Muscle of leg (tissue), 11 donors: Measurements from ENCODE around the gene PRKACA. TPM values are rescaled to one million over a fixed set of nuclear protein-coding genes. Genes with fewer than 3 reads are reported as not detected.

Source experiments
- DNase-seq: peaks from one replicate; pipeline ENCODE4 v3.0.0; 2013
- H3K27ac ChIP-seq: one replicate; pipeline ENCODE4 v1.5.1; 2013; ENCODE audit warnings: mild to moderate bottlenecking, low read length, control low read depth
- H3K27me3 ChIP-seq: one replicate; pipeline ENCODE4 v1.6.1; 2013; ENCODE audit warnings: low read length; ENCODE audit not compliant: control insufficient read depth, insufficient read depth
- H3K36me3 ChIP-seq: one replicate; pipeline ENCODE4 v1.6.1; 2013; ENCODE audit warnings: low read length; ENCODE audit not compliant: control insufficient read depth, insufficient read depth
- H3K4me1 ChIP-seq: one replicate; pipeline ENCODE4 v1.6.1; 2013; ENCODE audit warnings: low read length; ENCODE audit not compliant: control insufficient read depth, insufficient read depth
- H3K4me3 ChIP-seq: one replicate; pipeline ENCODE4 v1.5.1; 2013; ENCODE audit warnings: low read length, control low read depth
- H3K9me3 ChIP-seq: replicated peaks from 2 replicates; pipeline ENCODE4 v1.6.1; 2013; ENCODE audit warnings: low read depth, low read length; ENCODE audit not compliant: control insufficient read depth
- WGBS: methylation state at CpG from one replicate; pipeline ENCODE4 v1.1.5; 2013; ENCODE audit warnings: missing lambda C conversion rate; ENCODE audit not compliant: insufficient coverage; 5-methylcytosine and 5-hydroxymethylcytosine counted together
- polyA plus RNA-seq, 8 donors: library from polyadenylated mRNA; unstranded; fragments of 120-200 nt; gene quantifications; one replicate each; pipeline versions ENCODE4 v1.2.1 to v1.2.3, GENCODE V29; 2013; ENCODE audit warnings: inconsistent platforms in 1 of 8, low replicate concordance in 1 of 8; ENCODE audit not compliant: insufficient read length in 8 of 8, insufficient read depth in 1 of 8
- total RNA-seq: library from RNA; stranded (reverse); fragments of 120-200 nt; gene quantifications from one replicate; pipeline ENCODE4 v1.2.4, GENCODE V29; 2013

The PRKACA gene
- total and polyA plus RNA-seq, 9 donors, result 121 to 485 (median 425) TPM

GRCh38 chr19:14088634-14089411, 28.7 kb downstream of the PRKACA start:
- WGBS, result 80% methylated on average over 28 of the region's 30 CpGs
- H3K4me1 ChIP-seq, result peaks cover 20% of the 10 kb centered on the region
- no peak for DNase-seq
- H3K4me3 ChIP-seq, result peak overlapping the region; percentile 43
- peaks cover 9% of the 10 kb centered on the region for H3K9me3 ChIP-seq
- H3K36me3 ChIP-seq, result peaks cover 36% of the 10 kb centered on the region
- H3K27ac ChIP-seq, result no peak overlapping the region
- no peaks in the 10 kb centered on the region for H3K27me3 ChIP-seq

- no peak overlapping the region for H3K27ac ChIP-seq
- no peaks in the 10 kb centered on the region for H3K9me3 ChIP-seq
- no CpG with 5 or more reads among the region's 5 CpGs for WGBS
- peaks cover 20% of the 10 kb centered on the region for H3K4me1 ChIP-seq
- no peak for DNase-seq
- H3K4me3 ChIP-seq, result no peak overlapping the region
- peaks cover 31% of the 10 kb centered on the region for H3K36me3 ChIP-seq
- no peaks in the 10 kb centered on the region for H3K27me3 ChIP-seq
Measured at GRCh38 chr19:14086098-14086497, 31.5 kb downstream of the PRKACA start.

GRCh38 chr19:14085309-14085995, 32.1 kb downstream of the PRKACA start, which contains the start of gene C19orf67:
Gene C19orf67 (minus strand): TSS chr19:14085783. CDS start chr19:14085627, 156 bp downstream.
- DNase-seq, result no peak
- Histone ChIP-seq H3K36me3 (peaks cover 31% of the 10 kb centered on the region), H3K4me1 (peaks cover 24% of the 10 kb centered on the region), H3K27ac (no peak within 1 kb of the TSS), H3K4me3 (no peak within 1 kb of the TSS), H3K9me3 (no peaks in the 10 kb centered on the region), H3K27me3 (no peaks in the 10 kb centered on the region)
- 41% methylated on average over 39 of the region's 54 CpGs for WGBS

- Histone ChIP-seq H3K27ac (no peak overlapping the region), H3K4me1 (peaks cover 17% of the 10 kb centered on the region), H3K36me3 (peaks cover 17% of the 10 kb centered on the region), H3K4me3 (no peak overlapping the region), H3K27me3 (no peaks in the 10 kb centered on the region), H3K9me3 (no peaks in the 10 kb centered on the region)
- no peak for DNase-seq
- 50% methylated on average over 1 of the region's 1 CpG for WGBS
Measured at GRCh38 chr19:14082675-14082960, 34.9 kb downstream of the PRKACA start.

- Histone ChIP-seq H3K4me3 (peak overlapping the region; percentile 96), H3K4me1 (peaks cover 17% of the 10 kb centered on the region), H3K27me3 (no peaks in the 10 kb centered on the region), H3K9me3 (no peaks in the 10 kb centered on the region), H3K36me3 (peaks cover 12% of the 10 kb centered on the region), H3K27ac (peak overlapping the region; percentile 91)
- WGBS, result 23% methylated on average over 22 of the region's 24 CpGs
- DNase-seq, result no peak
Measured at GRCh38 chr19:14081797-14082674, 35.5 kb downstream of the PRKACA start.

- no peaks in the 10 kb centered on the region for H3K27me3 ChIP-seq
- H3K27ac ChIP-seq, result peak overlapping the region; percentile 96
- H3K4me1 ChIP-seq, result peaks cover 17% of the 10 kb centered on the region
- H3K36me3 ChIP-seq, result peaks cover 4% of the 10 kb centered on the region
- DNase-seq, result peak; percentile 100
- H3K4me3 ChIP-seq, result peak overlapping the region; percentile 96
- WGBS, result under 1% methylated on average over 37 of the region's 50 CpGs
- H3K9me3 ChIP-seq, result no peaks in the 10 kb centered on the region
Measured at GRCh38 chr19:14080887-14081796, 36.4 kb downstream of the PRKACA start.

- no CpG with 5 or more reads among the region's 2 CpGs for WGBS
- peaks cover 33% of the 10 kb centered on the region for H3K4me1 ChIP-seq
- H3K27ac ChIP-seq, result no peak overlapping the region
Measured at GRCh38 chr19:14078411-14078810, 39.2 kb downstream of the PRKACA start.

GRCh38 chr19:14073925-14074838, 43.4 kb downstream of the PRKACA start:
- Histone ChIP-seq H3K9me3 (no peaks in the 10 kb centered on the region), H3K4me3 (peak overlapping the region; percentile 61), H3K4me1 (peaks cover 34% of the 10 kb centered on the region), H3K27me3 (peaks cover 22% of the 10 kb centered on the region), H3K27ac (peak overlapping the region; percentile 78), H3K36me3 (no peaks in the 10 kb centered on the region)
- no peak for DNase-seq
- WGBS, result 4% methylated on average over 36 of the region's 44 CpGs

More at GRCh38 chr19:14078411-14078810, 39.2 kb downstream of the PRKACA start:
- no peaks in the 10 kb centered on the region for H3K9me3 ChIP-seq
- DNase-seq, result peak; percentile 58
- peaks cover 2% of the 10 kb centered on the region for H3K36me3 ChIP-seq
- no peak overlapping the region for H3K4me3 ChIP-seq
- peaks cover 13% of the 10 kb centered on the region for H3K27me3 ChIP-seq
